ENCODE data around the gene DEDD. TPM values are rescaled to one million over a fixed set of nuclear protein-coding genes. Genes with fewer than 3 reads are reported as not detected.

The DEDD gene
- total and polyA plus RNA-seq, 2 donors: 14.7 to 24.8 TPM

GRCh38 chr1:161086457-161086856 is 46.0 kb downstream of the DEDD start:
- WGBS: 88% methylated on average over 4 of the region's 4 CpGs
- peaks cover 0 to 3% of the 10 kb centered on the region in 2 donors for H3K4me1 ChIP-seq (ENCODE audit: control insufficient read depth in 2 of 2, insufficient read depth in 2 of 2, low read length in 2 of 2)
- no peak overlapping the region for H3K27ac ChIP-seq (ENCODE audit: low read depth in 1 of 2, low read length in 1 of 2)

GRCh38 chr1:161085165-161085564 is 47.3 kb downstream of the DEDD start:
- Histone ChIP-seq H3K9me3 (ENCODE audit: control insufficient read depth in 2 of 2, insufficient read depth in 1 of 2, low read length in 1 of 2) (no peaks in the 10 kb centered on the region), H3K36me3 (ENCODE audit: control insufficient read depth in 2 of 2, insufficient read depth in 2 of 2, low read length in 1 of 2) (no peaks in the 10 kb centered on the region), H3K4me1 (ENCODE audit: control insufficient read depth in 2 of 2, insufficient read depth in 2 of 2, low read length in 2 of 2) (peaks cover 0 to under 1% of the 10 kb centered on the region in 2 donors), H3K27ac (ENCODE audit: low read depth in 1 of 2, low read length in 1 of 2) (no peak overlapping the region), H3K27me3 (ENCODE audit: control insufficient read depth in 2 of 2, insufficient read depth in 1 of 2, low read length in 1 of 2) (no peaks in the 10 kb centered on the region), H3K4me3 (ENCODE audit: low read length in 2 of 2) (no peak overlapping the region)
- no peak for DNase-seq (ENCODE audit: low read depth in 6 of 9, low spot score in 9 of 9)
- WGBS: 95% methylated on average over 2 of the region's 2 CpGs

More at GRCh38 chr1:161086457-161086856, 46.0 kb downstream of the DEDD start:
- Histone ChIP-seq H3K4me3 (ENCODE audit: low read length in 2 of 2) (no peak overlapping the region), H3K36me3 (ENCODE audit: control insufficient read depth in 2 of 2, insufficient read depth in 2 of 2, low read length in 1 of 2) (no peaks in the 10 kb centered on the region), H3K9me3 (ENCODE audit: control insufficient read depth in 2 of 2, insufficient read depth in 1 of 2, low read length in 1 of 2) (no peaks in the 10 kb centered on the region), H3K27me3 (ENCODE audit: control insufficient read depth in 2 of 2, insufficient read depth in 1 of 2, low read length in 1 of 2) (no peaks in the 10 kb centered on the region)
- no peak for DNase-seq (ENCODE audit: low read depth in 6 of 9, low spot score in 9 of 9)

- no peak for DNase-seq (ENCODE audit: low read depth in 6 of 9, low spot score in 9 of 9)
- no peak overlapping the region for H3K27ac ChIP-seq (ENCODE audit: low read depth in 1 of 2, low read length in 1 of 2)
- H3K4me3 ChIP-seq (ENCODE audit: low read length in 2 of 2): no peak overlapping the region
- no peaks in the 10 kb centered on the region for H3K4me1 ChIP-seq (ENCODE audit: control insufficient read depth in 2 of 2, insufficient read depth in 2 of 2, low read length in 2 of 2)
- peaks cover 0 to 3% of the 10 kb centered on the region in 2 donors for H3K27me3 ChIP-seq (ENCODE audit: control insufficient read depth in 2 of 2, insufficient read depth in 1 of 2, low read length in 1 of 2)
- no peaks in the 10 kb centered on the region for H3K9me3 ChIP-seq (ENCODE audit: control insufficient read depth in 2 of 2, insufficient read depth in 1 of 2, low read length in 1 of 2)
- WGBS: 93% methylated on average over 1 of the region's 1 CpG
- H3K36me3 ChIP-seq (ENCODE audit: control insufficient read depth in 2 of 2, insufficient read depth in 2 of 2, low read length in 1 of 2): no peaks in the 10 kb centered on the region
These were observed 47.9 kb downstream of the DEDD start for GRCh38 chr1:161084597-161084988.

GRCh38 chr1:161083748-161084596 is 48.5 kb downstream of the DEDD start:
- Histone ChIP-seq H3K27me3 (ENCODE audit: control insufficient read depth in 2 of 2, insufficient read depth in 1 of 2, low read length in 1 of 2) (peaks cover 0 to 6% of the 10 kb centered on the region in 2 donors), H3K9me3 (ENCODE audit: control insufficient read depth in 2 of 2, insufficient read depth in 1 of 2, low read length in 1 of 2) (no peaks in the 10 kb centered on the region), H3K4me3 (ENCODE audit: low read length in 2 of 2) (no peak overlapping the region), H3K27ac (ENCODE audit: low read depth in 1 of 2, low read length in 1 of 2) (no peak overlapping the region), H3K4me1 (ENCODE audit: control insufficient read depth in 2 of 2, insufficient read depth in 2 of 2, low read length in 2 of 2) (no peaks in the 10 kb centered on the region), H3K36me3 (ENCODE audit: control insufficient read depth in 2 of 2, insufficient read depth in 2 of 2, low read length in 1 of 2) (no peaks in the 10 kb centered on the region)
- 94% methylated on average over 10 of the region's 10 CpGs for WGBS
- no peak for DNase-seq (ENCODE audit: low read depth in 6 of 9, low spot score in 9 of 9)

GRCh38 chr1:161082996-161083747 is 49.3 kb downstream of the DEDD start:
- Histone ChIP-seq H3K9me3 (ENCODE audit: control insufficient read depth in 2 of 2, insufficient read depth in 1 of 2, low read length in 1 of 2) (no peaks in the 10 kb centered on the region), H3K27me3 (ENCODE audit: control insufficient read depth in 2 of 2, insufficient read depth in 1 of 2, low read length in 1 of 2) (peaks cover 0 to 6% of the 10 kb centered on the region in 2 donors), H3K4me3 (ENCODE audit: low read length in 2 of 2) (no peak overlapping the region), H3K36me3 (ENCODE audit: control insufficient read depth in 2 of 2, insufficient read depth in 2 of 2, low read length in 1 of 2) (no peaks in the 10 kb centered on the region), H3K4me1 (ENCODE audit: control insufficient read depth in 2 of 2, insufficient read depth in 2 of 2, low read length in 2 of 2) (no peaks in the 10 kb centered on the region), H3K27ac (ENCODE audit: low read depth in 1 of 2, low read length in 1 of 2) (no peak overlapping the region)
- no peak for DNase-seq (ENCODE audit: low read depth in 6 of 9, low spot score in 9 of 9)
- WGBS: 96% methylated on average over 8 of the region's 8 CpGs

GRCh38 chr1:161082483-161082882 is 50.0 kb downstream of the DEDD start:
- H3K4me3 ChIP-seq (ENCODE audit: low read length in 2 of 2): no peak overlapping the region
- 96% methylated on average over 2 of the region's 2 CpGs for WGBS
- DNase-seq (ENCODE audit: low read depth in 6 of 9, low spot score in 9 of 9): no peak
- no peak overlapping the region for H3K27ac ChIP-seq (ENCODE audit: low read depth in 1 of 2, low read length in 1 of 2)
- H3K4me1 ChIP-seq (ENCODE audit: control insufficient read depth in 2 of 2, insufficient read depth in 2 of 2, low read length in 2 of 2): no peaks in the 10 kb centered on the region
- H3K9me3 ChIP-seq (ENCODE audit: control insufficient read depth in 2 of 2, insufficient read depth in 1 of 2, low read length in 1 of 2): no peaks in the 10 kb centered on the region
- peaks cover 0 to 6% of the 10 kb centered on the region in 2 donors for H3K27me3 ChIP-seq (ENCODE audit: control insufficient read depth in 2 of 2, insufficient read depth in 1 of 2, low read length in 1 of 2)
- H3K36me3 ChIP-seq (ENCODE audit: control insufficient read depth in 2 of 2, insufficient read depth in 2 of 2, low read length in 1 of 2): no peaks in the 10 kb centered on the region

GRCh38 chr1:161081519-161081918 is 50.9 kb downstream of the DEDD start:
- Histone ChIP-seq H3K36me3 (ENCODE audit: control insufficient read depth in 2 of 2, insufficient read depth in 2 of 2, low read length in 1 of 2) (no peaks in the 10 kb centered on the region), H3K27ac (ENCODE audit: low read depth in 1 of 2, low read length in 1 of 2) (no peak overlapping the region), H3K9me3 (ENCODE audit: control insufficient read depth in 2 of 2, insufficient read depth in 1 of 2, low read length in 1 of 2) (no peaks in the 10 kb centered on the region), H3K4me3 (ENCODE audit: low read length in 2 of 2) (no peak overlapping the region), H3K27me3 (ENCODE audit: control insufficient read depth in 2 of 2, insufficient read depth in 1 of 2, low read length in 1 of 2) (peaks cover 0 to 6% of the 10 kb centered on the region in 2 donors), H3K4me1 (ENCODE audit: control insufficient read depth in 2 of 2, insufficient read depth in 2 of 2, low read length in 2 of 2) (no peaks in the 10 kb centered on the region)
- WGBS: 79% methylated on average over 5 of the region's 5 CpGs
- DNase-seq (ENCODE audit: low read depth in 6 of 9, low spot score in 9 of 9): no peak

GRCh38 chr1:161080441-161081405 is 51.7 kb downstream of the DEDD start:
- 96% methylated on average over 5 of the region's 5 CpGs for WGBS
- no peak overlapping the region for H3K27ac ChIP-seq (ENCODE audit: low read depth in 1 of 2, low read length in 1 of 2)

More at GRCh38 chr1:161080441-161081405, 51.7 kb downstream of the DEDD start:
- H3K9me3 ChIP-seq (ENCODE audit: control insufficient read depth in 2 of 2, insufficient read depth in 1 of 2, low read length in 1 of 2): no peaks in the 10 kb centered on the region
- H3K27me3 ChIP-seq (ENCODE audit: control insufficient read depth in 2 of 2, insufficient read depth in 1 of 2, low read length in 1 of 2): peaks cover 0 to 6% of the 10 kb centered on the region in 2 donors
- DNase-seq (ENCODE audit: low read depth in 6 of 9, low spot score in 9 of 9): no peak
- no peaks in the 10 kb centered on the region for H3K36me3 ChIP-seq (ENCODE audit: control insufficient read depth in 2 of 2, insufficient read depth in 2 of 2, low read length in 1 of 2)
- H3K4me3 ChIP-seq (ENCODE audit: low read length in 2 of 2): no peak overlapping the region
- no peaks in the 10 kb centered on the region for H3K4me1 ChIP-seq (ENCODE audit: control insufficient read depth in 2 of 2, insufficient read depth in 2 of 2, low read length in 2 of 2)

Measured in thymus (tissue), 11 donors.